ENCODE data around the gene CACNB1. TPM values are rescaled to one million over a fixed set of nuclear protein-coding genes. Genes with fewer than 3 reads are reported as not detected.

CACNB1 gene
- total and polyA plus RNA-seq, 10 of the 15 experiments (the other 5 are each of a cell fraction or from before 2014, with no cell fraction given): 0.06 to 15.6 (median 6.3) TPM

GRCh38 chr17:39222151-39222550, 24.7 kb upstream of the CACNB1 start (continued):
- TF ChIP-seq TARDBP (IDR thresholded peaks at IDR 0.05; ENCODE audit: borderline replicate concordance): no peak

GRCh38 chr17:39221572-39221971, 24.1 kb upstream of the CACNB1 start:
- FAIRE-seq (no peak), DNase-seq (ENCODE audit: low read depth, low spot score) (no peak), ATAC-seq (no peak)
- Histone ChIP-seq H3K4me1 (ENCODE audit: control insufficient read depth, insufficient read depth, low read length) (no peaks in the 10 kb centered on the region), H3K79me2 (ENCODE audit: control insufficient read depth, insufficient read depth, low read length) (no peaks in the 10 kb centered on the region), H2AFZ (ENCODE audit: control insufficient read depth, low read depth, low read length) (no peak overlapping the region), H3K9me3 (replicated peaks; ENCODE audit: control insufficient read depth, insufficient read depth, low read length) (no peaks in the 10 kb centered on the region), H3K27ac (ENCODE audit: control insufficient read depth, insufficient read depth) (no peak overlapping the region), H3K9ac (ENCODE audit: control insufficient read depth, insufficient read depth, low read length) (no peak overlapping the region), H4K20me1 (ENCODE audit: control insufficient read depth, insufficient read depth) (no peaks in the 10 kb centered on the region), H3K27me3 (replicated peaks in 1 of 2; ENCODE audit: control insufficient read depth in 2 of 2, insufficient read depth in 2 of 2, low read length in 1 of 2) (peaks cover 4 to 8% of the 10 kb centered on the region in 2 experiments; a peak in 3 of 4 replicates), H3K4me3 (no peak overlapping the region), H3K4me2 (ENCODE audit: control insufficient read depth, insufficient read depth) (no peak overlapping the region), H3K36me3 (ENCODE audit: control insufficient read depth in 2 of 2, insufficient read depth in 2 of 2, low read length in 1 of 2) (no peaks in the 10 kb centered on the region)
- SMC1A ChIA-PET (ENCODE audit: uncharacterized antibody, unreplicated experiment): no interaction called here
- 61% methylated on average over 6 of the region's 6 CpGs for WGBS (ENCODE audit: insufficient coverage, insufficient replicate concordance, low lambda C conversion rate, missing lambda C conversion rate)
- in situ Hi-C loops (cut with MboI): no loop called here
- RAD21 ChIA-PET (ENCODE audit: unreplicated experiment): interaction anchor here (0.6 kb wide), 1 partner anchor 130 kb away, joined by 3 read pairs; no protein-coding TSS in a partner anchor
- POLR2A ChIA-PET: no interaction called here
- CTCF ChIA-PET: interaction anchor here (0.6 to 1.4 kb wide), 2 partner anchors 11 to 15 kb away, joined by 6 read pairs; no protein-coding TSS in a partner anchor
- BruUV-seq (replicated peaks): no TSS peak
- intact Hi-C loops (cut with micrococcal nuclease; ENCODE audit: unreplicated experiment): no loop called here
- TF ChIP-seq CHD4 (IDR thresholded peaks at IDR 0.05) (no peak), PRDM15 (CRISPR knock-in tag; IDR thresholded peaks at IDR 0.05) (no peak), IRF3 (IDR thresholded peaks at IDR 0.05) (no peak), BCLAF1 (IDR thresholded peaks at IDR 0.05) (no peak), ATF7 (IDR thresholded peaks at IDR 0.05; ENCODE audit: low read depth) (no peak), IRF5 (IDR thresholded peaks at IDR 0.05; ENCODE audit: borderline replicate concordance) (no peak), CBX5 (IDR thresholded peaks at IDR 0.05; ENCODE audit: low read depth) (no peak), ZSCAN29 (IDR thresholded peaks at IDR 0.05) (no peak), BACH1 (IDR thresholded peaks at IDR 0.05; ENCODE audit: borderline replicate concordance) (no peak), GABPA (IDR thresholded peaks at IDR 0.05; ENCODE audit: low read depth) (no peak)
